Measurements from ENCODE around the gene PPP2R2C.
A peak's percentile ranks its signal among the peaks of the same experiment; 100 is the strongest.

The PPP2R2C gene

DNA sequence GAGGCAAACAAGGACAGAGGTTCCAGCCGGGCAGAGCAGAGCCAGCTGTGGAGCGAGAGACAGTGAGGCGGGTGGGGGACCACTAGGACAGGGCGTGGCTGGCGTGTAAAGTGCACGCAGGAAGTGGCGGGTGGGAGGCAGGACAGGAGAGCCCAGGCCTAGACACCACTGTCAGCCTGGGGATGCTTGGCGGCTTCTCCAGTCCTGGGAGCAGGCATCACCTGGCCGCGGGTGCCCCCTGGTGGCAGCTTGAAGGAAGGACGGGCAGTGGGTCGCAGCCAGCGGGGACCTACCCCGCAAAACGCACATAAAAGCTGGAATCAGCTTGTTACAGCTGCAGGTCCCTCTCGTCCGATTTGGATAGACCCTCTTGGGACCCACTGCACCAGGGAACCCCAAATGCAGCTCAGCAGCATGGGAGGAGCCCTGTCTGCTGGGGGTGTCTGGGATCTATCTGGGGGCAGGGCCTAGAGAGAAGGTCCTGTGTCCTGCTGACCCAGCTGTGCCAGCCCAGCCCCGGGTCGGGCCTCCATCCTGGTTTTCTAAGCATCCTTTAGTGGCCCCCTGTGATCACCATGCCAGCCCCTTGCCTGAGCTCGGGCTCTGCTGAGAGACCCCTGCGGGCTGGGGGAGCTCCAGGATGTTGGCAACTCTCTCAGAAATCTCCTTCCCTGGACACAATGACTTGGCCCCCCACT lies 145.0 kb downstream of the PPP2R2C start:
- peak; percentile 20 for DNase-seq (ENCODE audit: low read depth)

- DNase-seq (ENCODE audit: low read depth), result no peak
Measured at GRCh38 chr4:6326312-6327060, 145.9 kb downstream of the PPP2R2C start.

GRCh38 chr4:6325788-6326290 lies 146.6 kb downstream of the PPP2R2C start:
- no peak for DNase-seq (ENCODE audit: low read depth)

GRCh38 chr4:6324999-6325787 lies 147.2 kb downstream of the PPP2R2C start:
- DNase-seq (ENCODE audit: low read depth), result no peak

DNA sequence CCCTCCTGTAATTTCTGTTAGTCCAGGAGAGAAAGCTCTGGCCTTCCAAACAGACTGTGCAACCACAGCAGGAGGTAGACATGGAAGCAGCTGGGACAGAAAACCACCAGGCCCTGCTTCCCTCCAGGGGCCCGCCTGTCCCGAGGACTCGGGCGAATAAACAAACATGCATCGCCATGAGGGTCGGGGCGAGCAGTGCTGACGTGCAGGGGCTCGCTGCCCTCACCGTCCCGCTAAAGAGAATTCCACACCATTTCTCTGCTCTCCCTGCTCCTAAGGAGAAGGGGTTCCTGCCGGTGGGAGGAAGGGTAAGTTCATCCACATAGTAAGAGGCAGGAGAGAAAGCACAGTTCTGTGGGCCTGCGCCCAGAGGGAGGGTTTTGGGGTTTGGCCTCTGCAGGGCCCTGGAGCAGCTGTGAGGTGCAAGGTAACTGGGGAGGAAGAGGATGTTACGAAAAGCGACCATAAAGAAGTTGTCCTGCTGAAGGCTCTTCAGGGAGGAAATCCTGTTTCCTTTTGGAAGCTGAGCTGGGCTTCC lies 147.9 kb downstream of the PPP2R2C start:
- DNase-seq (ENCODE audit: low read depth), result no peak

DNA sequence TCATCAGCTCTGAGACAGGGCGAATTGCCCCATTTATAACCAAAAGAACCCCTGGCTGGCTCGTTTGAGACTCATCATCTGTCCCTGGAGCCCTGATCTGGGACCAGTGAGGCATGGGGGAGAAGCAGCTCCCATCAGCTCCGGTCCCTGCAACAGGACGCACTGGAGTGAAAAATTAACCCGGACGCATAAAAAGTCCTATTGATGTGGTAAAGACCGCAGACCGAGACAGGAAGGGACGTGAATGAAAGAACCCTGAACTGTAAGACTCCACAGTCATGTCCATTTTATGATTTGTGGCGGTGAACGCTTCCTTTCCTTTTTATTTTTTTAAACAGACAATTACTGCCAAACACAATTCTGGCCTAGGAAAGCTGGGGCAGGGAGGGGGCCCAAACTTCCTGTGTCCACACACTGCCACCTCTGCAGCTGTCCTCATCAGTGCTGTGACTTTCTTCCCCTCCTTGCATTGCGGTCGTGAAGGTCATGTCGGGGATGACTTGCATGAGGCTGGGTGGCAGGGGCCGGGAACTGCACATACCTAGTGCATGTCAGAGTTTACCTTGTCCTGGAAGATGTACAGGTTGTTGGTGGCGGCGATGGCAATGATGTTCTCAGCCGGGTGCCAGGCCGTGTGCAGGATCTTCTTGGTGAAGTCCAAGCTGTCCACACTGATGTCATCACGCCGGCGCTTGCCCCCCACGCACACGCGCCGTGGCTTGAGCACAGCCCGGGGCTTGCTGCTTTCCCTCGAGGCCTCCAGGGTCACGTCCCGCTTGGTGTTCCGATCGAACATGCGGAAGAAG lies 149.4 kb downstream of the PPP2R2C start:
- no peak for DNase-seq (ENCODE audit: low read depth)

GRCh38 chr4:6322067-6322760 lies 150.2 kb downstream of the PPP2R2C start:
- DNase-seq (ENCODE audit: low read depth), result no peak

- no peak for DNase-seq (ENCODE audit: low read depth)
Measured at GRCh38 chr4:6321361-6321760, 151.1 kb downstream of the PPP2R2C start.

GRCh38 chr4:6320663-6321062 lies 151.8 kb downstream of the PPP2R2C start:
- DNase-seq (ENCODE audit: low read depth), result no peak

DNA sequence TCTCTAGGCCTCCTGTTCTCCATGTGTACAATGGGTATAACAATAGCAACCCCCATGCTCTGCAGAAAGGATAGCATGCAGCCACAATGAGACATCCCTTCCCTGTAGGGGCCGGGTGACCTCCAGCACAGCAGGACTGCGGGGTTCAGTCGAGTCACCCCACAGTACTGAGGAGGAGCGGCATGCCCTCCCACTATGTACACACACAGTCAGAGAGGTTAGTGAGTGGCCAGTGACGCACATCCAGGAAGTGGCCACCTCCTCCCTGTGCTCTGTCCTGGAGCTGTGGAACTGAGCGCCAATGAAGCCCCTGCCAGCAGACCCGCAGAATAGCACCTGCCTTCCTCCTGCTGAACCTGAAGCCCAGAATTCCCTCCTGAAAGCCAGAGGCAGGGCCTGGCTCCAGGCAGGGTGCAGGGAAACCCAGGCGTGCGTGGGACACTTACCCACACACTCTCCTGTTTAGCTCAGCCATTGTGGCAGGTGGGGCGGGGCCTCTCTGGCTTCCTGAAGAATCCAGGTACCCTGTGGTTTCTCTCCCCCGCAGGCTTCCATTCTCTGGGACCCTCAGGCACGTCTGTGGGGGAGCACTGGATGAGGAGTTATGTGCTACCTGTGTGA lies 152.8 kb downstream of the PPP2R2C start:
- no peak for DNase-seq (ENCODE audit: low read depth)

GRCh38 chr4:6318206-6318605 lies 154.2 kb downstream of the PPP2R2C start:
- no peak for DNase-seq (ENCODE audit: low read depth)

- DNase-seq (ENCODE audit: low read depth), result no peak
Measured at GRCh38 chr4:6316461-6317003, 155.9 kb downstream of the PPP2R2C start.

DNA sequence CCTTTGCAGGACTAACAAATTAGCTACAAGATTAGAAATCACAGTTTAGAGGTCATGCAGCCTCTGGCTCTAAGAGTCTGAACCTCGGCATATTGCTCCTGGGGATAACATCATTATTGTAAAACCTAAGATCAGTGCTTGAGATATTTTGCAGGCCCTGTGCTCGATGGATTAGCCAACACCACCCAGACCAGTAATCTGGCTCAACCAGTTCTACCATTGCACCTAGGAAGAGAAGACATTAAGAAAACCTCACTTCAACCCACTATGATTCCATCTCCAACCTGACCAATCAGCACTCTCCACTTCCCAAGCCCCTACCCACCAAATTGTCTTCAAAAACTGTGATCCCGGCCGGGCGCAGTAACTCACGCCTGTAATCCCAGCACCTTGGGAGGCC lies 159.2 kb downstream of the PPP2R2C start:
- DNase-seq (ENCODE audit: low read depth), result no peak

GRCh38 chr4:6309777-6310176 lies 162.6 kb downstream of the PPP2R2C start:
- no peak for DNase-seq (ENCODE audit: low read depth)

DNA sequence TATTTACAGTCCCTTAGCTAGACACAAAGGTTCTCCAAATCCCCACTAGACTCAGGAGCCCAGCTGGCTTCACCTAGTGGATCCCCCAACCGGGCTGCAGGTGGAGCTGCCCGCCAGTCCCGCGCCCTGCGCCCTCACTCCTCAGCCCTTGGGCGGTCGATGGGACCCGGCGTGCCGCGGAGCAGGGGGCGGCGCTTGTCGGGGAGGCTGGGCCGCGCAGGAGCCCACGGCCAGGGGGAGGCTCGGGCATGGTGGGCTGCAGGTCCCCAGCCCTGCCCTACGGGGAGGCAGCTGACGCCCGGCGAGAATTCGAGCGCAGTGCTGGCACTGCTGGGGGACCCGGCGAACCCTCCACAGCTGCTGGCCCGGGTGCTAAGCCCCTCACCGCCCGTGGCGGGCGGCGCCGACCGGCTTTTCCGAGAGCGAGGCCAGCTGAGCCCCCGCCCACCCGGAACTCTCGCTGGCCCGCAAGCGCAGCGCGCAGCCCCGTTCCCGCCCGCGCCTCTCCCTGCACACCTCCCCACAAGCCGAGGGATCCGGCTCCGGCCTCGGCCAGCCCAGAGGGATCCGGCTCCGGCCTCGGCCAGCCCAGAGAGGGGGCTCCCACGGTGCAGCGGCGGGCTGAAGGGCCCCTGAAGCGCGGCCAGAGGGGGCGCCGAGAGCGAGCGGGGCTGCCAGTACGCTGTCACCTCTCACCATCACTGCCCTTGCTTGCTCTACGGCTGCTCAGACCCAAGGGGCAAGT lies 163.3 kb downstream of the PPP2R2C start:
- DNase-seq (ENCODE audit: low read depth), result no peak

DNA sequence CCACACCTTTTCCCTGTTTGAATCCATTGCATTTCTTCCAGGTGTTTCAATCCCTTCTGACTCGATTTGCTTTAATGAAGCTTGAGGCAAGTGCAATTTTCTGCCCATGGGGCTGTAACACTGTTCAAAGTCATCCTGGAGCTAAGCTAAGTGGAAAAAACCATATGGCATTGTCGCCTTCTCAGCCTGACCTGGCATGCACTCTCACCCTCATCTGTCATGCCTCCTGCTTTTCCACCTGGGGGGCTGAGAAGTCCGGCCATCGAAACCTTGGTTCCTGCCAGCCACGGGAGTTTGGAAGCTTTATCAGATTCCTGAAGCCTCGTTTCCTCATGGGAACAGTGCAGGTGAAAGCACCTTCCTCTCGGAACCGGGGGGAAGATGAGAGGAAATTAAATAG lies 164.5 kb downstream of the PPP2R2C start:
- DNase-seq (ENCODE audit: low read depth), result no peak

DNA sequence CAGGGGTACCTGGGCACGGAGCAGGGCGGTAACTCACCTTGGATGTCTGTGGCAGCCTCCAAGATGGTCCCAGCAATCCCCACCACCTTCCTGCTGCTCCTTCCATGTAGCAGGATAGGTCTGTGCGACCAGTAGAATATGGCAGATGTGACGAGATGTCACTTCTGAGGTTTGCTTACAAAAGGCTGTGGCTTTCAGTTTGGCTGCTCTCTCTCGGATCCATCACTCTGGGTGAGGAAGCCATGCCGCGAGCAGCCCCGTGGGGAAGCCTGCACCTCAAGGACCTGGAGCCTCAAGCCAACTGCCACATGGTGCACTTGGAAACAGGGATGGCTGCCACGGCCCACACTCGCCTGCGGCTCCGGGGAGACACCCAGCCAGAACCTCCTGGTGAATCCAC lies 165.2 kb downstream of the PPP2R2C start:
- no peak for DNase-seq (ENCODE audit: low read depth)

- DNase-seq (ENCODE audit: low read depth), result no peak
Measured at GRCh38 chr4:6306299-6306698, 166.1 kb downstream of the PPP2R2C start.

GRCh38 chr4:6303943-6304342 lies 168.5 kb downstream of the PPP2R2C start:
- no peak for DNase-seq (ENCODE audit: low read depth)

Measured in GM04504 (cell line).